ENCODE measurements around the gene RPLP2. TPM values are rescaled to one million over a fixed set of nuclear protein-coding genes. Genes with fewer than 3 reads are reported as not detected.

Gene RPLP2
- total RNA-seq, 1 experiment from 2014 or later, result 1,147 TPM

DNA sequence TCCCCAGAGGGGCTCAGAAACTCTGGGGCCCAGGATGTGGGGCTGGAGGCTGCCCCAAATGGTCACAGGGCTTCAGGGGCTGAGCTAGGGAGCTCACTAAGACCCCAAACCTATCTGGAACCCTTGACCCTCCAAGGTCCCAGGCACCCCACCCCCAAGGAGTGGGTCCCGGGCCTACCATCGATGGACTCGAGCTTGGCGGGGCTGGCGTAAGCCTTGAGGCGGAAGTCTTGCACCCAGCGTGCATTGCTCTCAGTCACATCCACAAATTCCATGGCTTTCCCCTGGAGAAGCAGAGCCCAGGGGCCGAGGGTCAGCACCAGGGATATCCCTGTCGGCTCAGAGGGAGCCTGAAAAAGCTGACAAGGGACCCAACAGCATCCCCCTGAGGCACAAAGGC is 35.9 kb upstream of the RPLP2 start:
- no peak for DNase-seq (ENCODE audit: low spot score)

DNA sequence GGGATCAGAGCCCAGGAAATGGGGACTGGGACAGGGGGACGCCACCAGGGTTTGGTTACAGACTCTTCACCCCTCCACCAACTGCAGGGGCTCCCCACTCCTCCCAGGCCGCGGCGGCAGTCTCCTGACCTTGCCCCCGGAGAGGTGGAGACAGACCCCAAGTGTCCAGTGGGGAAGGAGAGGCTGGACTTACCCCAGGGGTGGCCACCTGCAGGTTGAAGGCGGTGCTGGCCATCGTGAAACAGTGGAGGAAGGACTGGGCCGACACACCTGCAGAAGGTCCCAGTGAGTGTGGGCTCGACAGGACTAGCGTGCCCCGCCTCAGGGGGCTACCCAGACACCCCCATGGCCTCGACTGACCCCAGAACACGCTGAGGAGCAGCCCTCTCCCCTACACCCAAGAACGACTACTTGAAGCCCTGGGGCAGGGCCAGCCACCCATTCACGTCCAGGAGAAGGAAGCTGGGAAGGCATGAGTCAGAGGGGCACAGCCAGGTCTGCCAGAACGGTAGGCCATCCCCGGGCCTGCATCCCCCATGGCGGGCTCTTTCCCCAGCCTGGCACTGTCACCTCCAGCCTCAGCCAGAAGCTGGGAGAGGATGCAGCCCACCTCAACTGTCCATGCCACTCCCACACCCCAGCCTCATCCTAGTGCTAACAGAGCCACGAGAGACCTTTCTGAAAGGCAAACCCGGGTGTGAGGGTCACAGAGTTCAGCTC is 34.7 kb upstream of the RPLP2 start:
- DNase-seq (ENCODE audit: low spot score), result no peak

DNA sequence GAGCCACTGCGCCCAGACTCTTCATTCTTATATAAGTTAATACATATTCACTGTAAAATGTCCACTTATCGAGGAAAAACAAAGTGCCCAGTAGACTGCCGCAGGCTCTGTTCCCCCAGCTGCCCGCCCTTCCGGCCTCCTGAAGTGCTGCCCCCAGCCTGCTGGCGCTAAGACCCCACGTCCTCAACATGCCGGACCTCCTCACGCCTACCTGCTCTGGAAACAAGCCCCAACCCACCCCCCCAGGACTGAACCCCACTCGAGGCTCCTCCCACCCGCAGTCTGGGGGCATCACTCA is 33.6 kb upstream of the RPLP2 start:
- no peak for DNase-seq (ENCODE audit: low spot score)

DNA sequence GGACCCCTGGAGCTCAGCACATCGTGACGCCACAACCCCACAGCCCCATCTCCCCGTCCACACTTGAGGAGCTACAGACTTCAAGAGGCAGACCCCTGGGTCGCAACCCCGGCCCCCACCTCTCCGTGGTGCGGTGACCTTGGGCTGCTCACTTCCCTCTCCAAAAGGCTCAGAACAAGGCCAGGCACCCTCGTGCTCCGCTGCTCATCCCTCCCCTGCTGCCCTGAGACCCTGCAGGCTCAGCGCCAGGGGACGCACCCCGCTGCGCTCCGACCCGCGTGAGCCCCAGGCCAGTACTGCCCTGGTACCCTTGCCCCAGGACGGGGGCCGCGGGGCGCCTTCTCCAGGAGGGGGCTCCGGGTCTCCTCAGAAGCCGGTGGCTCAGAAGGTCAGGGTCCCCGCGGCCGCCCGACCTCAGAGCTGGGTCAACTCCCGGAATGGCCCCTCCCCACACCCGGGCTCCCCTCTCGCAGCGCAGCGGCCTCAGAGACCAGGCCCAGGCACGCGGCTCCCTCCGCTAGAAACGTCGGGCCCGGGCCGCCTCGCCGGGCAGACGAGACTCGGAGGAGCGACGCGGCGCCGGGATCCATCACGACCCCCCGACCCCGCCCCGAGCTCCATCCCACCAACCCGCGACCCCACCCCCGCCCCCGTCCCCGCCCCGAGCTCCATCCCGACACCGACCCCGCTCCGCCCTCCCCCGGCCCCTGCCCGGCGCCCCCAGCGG is 33.0 kb upstream of the RPLP2 start:
- no peak for DNase-seq (ENCODE audit: low spot score)

DNA sequence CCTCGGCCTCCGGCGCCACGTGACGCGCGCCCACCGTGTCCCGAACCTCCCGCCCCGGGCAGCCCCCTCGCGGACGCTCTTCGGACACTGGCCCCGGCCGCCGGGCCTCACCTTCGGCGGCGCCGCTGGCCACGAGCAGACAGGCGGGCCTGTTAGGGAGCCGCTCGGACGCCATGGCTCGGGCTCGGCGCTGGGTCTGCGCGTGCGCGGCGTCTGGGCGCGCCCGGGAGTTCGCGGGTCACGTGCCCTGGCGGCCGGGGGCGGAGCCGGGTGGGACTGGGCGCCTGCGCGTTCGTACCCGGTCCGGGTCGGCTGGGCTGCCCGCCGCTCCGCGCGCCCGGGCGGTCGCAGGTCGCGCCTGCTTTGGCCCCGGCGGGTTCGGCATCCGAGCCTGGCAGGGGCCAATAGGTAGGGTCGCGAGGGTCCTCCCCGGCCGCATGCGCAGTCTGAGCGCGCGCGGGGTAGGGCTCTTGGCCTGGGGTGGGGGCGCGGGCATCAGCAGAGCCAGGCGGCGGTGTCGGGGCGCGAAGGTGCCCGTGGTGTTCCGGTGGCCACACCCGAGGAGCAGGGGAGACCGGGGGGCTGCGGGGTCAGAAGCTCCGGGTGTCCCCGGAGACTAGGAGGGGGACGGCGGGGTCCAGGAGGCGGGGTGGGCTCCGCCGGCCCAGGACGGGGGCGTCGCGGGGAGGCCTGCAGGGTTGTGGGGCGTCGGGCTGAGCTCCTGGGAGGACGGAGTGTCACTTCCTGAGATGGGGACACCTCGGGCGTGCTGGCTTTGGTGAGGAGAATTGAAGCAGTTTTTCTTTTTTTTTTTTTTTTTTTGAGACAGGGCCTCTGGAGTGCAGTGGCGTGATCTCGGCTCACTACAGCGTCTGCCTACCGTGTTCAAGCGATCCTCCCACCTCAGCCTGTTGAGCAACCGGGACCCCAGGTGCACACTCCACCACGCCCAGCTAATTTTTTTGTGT is 32.2 kb upstream of the RPLP2 start, which contains the start of gene GATD1:
TSS of gene GATD1 (minus strand) at position 200 of the 968 bp plus-strand sequence. CDS start at position 175, 25 bp downstream.
- peak; percentile 79 for DNase-seq (ENCODE audit: low spot score)

DNA sequence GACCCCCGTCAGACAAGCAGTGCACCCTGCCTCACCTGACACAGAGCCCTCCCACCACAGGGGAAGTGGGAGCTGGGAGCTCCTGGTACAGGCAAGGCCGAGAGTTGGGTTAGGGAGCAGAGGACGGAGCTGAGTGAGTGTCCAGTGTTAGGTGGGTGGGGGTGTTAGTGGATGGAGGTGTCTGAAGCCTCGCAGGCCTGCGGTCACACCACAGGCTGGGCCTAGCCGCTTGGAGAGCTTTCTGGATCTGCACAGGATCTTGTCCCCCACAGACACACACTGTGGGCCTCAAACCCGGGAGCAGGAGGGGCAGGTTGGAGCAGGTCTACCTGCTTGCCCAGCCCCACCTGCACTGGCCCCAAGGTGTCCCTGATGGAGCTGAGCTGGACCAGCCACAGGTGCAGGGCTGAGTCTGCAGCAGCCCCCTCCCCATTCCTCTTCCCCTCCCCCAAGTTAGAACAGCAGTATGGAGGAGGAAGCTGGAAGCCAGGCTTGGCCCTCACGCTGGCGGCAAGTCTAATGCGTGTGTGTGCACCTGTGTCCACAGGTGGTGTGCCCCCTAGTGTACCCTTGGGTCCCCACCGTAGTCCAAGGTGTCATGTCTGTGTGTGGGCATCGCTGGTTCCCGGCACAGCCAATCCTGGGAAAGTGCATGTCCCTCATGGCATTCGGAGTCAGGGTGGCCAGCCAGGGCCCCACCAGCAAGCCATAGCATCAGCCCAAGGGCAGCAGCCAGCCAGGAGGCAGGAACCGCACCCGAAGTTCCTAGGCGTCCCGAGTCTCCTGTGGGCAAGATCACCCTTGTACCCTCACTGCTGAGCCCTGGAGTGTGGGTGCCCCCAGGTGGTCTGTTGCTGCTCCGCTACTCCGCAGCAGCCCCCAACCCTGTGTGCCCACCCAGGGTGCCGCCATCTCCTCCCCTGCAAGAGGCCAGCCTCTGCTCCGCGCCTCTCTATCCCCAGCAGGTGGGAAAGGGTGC is 30.5 kb upstream of the RPLP2 start:
- DNase-seq (ENCODE audit: low spot score), result no peak

DNA sequence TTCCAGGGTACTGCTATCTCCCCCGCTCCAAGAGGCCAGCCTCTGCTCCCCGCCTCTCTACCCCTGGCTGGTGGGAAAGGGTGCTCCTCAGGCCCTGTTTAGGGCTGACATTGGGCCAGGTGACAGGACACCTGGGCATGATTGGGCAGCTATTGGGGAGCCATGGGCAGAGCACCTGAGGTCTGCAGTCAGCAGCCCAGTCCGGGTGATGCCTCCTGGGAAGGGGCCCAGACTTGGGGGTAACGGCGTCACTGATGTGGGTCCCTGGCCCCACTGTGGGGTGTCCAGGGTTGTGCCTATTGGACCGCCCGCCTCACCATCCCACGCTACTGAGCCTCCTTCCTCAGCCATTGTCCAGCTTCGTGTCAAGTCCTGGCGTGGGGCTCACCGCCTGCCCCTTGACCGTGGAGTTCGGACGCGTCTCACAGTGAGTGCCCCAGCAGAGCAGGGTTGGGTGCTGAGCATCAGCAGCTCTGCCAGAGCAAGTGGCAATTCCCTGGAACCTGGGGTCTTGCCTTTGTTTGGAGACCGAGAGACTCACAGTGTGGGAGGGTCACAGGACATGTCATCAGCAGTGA is 29.7 kb upstream of the RPLP2 start:
- no peak for DNase-seq (ENCODE audit: low spot score)

DNA sequence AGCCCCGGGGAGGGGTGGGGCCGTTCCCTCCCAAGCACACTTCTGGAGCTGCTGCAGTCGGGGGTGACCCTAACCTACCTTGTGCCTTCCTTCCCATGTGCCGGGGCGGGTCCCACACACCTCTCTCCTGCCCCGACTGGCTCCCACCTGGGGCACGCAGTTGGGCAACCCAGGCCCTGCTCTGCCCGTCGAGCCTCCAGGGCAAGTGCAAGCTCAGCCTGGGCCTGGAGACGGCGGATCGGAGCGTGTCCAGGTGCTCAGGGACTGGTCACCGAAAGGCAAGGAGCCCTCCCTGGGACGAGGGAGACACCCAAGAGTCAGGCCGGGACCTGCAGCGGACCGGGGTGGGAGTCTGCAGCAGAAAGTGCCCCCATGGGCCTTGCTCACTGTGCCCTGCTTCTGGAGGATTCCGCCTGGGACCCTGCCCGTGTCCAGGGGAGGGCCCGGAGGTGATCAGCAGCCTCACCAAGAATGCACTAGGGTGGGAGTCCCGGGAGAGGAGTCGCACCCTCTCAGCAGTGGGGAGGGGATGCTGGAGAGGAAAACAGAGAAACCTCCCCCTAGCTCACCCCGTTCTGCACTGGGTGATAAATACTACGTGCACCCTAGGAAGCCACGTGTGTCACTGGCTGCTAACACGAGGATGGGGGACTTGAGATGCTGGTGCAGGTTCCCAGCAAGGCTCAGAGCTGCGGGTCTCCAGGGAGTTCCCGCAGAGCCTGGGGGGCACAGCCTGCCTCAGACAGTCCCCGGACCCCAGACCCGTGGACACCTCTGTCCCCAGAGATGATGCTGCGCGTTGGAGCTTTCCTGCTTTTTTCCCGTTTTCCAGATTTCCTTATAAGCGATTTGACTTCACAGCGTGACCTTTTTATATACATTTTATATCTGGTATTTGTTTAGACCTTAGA is 27.2 kb upstream of the RPLP2 start:
- no peak for DNase-seq (ENCODE audit: low spot score)

DNA sequence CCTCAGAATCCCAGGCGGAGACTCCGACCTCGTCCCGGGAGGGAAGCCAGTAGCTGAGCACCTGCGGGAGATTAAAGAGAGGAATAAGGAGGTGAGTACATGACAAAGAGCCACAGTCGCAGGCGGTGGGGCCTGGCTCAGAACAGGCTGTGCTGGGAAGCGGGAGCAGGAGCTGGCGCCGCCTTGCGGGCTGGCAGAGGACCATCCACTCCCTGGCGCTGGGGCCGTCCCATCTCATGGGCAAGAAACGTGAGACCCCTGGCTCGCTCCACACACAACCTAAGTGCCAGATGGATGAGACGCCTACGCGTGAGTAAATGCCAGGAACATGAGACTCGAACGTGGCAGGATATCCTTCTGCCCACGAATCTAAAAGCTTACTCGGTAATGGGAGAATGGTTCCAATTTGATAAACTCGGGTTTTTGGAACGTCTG is 26.2 kb upstream of the RPLP2 start:
- DNase-seq (ENCODE audit: low spot score), result no peak

DNA sequence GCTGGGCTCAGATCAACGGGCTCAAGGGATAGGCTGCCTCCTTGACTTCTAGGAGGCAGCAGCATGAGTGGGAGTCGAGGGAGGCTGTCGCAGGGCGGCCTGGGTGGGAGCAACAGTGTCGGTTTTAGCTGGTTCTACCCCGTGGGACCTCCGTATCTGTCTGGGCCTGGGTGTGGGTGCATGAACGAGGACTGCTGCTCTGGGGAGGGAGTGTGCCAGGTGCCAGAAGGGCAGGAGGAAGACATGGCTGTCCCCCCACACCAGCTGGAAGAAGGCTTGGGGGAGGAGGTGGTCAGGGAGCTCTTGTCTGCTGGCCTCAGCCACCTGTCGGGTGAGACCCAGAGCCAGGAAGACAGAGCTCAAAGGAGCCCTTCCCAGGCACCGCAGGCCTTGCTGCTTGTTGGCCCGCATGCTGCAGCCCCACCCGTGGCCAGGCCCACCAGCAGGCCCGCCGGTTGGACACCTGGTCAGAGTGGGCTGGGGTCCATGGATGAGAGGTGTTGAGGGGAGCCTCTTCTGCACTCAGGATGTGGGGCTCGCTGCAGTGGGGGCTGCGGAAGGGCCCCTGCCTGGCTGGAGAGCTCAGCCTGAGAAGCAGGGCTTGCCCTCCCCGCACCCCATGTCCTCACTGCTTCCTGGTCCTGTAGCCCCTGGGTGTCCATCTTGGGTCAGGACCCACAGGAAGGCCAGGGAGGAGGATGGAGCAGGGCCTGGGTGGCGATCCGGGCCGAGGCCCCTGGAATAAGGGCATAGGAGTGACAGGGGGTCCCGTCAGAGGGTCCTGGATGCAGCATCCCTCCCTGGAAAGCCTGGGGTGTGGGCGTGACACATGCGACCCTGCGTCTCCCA is 23.3 kb upstream of the RPLP2 start:
- no peak for DNase-seq (ENCODE audit: low spot score)

DNA sequence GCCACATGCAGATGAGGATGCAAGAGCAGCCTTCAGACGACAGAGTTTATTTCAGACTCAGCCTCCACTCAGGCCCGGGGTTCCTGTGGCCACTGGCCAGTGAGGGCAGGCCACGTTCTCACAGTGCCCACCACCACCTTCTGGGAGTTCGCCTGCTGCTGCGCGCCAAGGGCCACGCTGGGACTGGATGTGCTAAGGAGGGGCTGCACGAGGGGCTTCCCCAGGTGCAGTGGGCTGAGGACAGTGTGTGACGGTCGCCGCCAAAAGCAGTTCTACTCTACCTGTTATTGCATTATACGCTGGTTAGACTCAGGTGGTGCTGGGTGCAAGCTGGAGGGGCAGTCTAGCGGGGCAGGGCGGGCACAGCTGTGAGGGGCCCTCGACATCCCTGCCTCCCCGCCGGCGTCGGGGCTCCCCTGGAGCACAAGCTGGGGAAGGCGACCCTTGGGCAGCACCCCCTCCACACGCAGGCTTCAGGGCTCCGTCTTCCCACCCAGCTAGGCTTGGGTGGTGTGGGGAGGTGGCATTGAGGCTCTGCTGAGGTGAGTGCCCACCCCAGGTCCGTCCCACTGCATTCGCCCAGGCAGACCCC is 22.6 kb upstream of the RPLP2 start:
- DNase-seq (ENCODE audit: low spot score), result no peak

DNA sequence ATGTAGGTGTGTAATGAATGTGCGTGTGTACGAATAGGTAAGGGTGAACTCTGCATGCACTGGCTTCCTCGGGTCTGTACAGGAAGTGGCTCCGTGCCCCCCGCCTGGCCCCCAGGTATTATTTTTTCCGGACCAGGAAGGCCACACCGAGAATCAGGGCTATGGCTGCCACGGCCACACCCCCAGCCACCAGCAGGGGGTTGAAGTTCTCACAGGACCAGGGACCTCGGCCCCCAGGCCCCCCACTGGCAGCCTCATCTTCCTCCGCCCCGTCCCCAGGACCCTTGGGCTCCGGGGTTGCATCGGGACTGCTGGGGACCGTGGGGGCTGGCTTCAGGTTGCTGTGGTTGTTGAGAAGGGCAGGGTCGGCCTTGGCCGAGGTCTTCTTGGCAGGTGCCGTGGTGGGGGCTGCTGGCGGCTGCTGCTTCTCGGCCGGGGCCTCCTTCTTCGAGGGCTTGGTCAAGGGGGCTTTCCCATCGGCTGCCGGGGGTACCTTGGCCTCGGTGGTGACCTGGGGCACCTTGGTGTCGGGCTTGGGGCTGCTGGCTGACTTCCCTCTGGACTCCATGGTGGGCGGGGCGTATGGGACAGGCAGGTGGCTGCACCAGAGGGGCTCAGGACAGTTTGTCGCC is 21.6 kb upstream of the RPLP2 start:
- DNase-seq (ENCODE audit: low spot score), result no peak

DNA sequence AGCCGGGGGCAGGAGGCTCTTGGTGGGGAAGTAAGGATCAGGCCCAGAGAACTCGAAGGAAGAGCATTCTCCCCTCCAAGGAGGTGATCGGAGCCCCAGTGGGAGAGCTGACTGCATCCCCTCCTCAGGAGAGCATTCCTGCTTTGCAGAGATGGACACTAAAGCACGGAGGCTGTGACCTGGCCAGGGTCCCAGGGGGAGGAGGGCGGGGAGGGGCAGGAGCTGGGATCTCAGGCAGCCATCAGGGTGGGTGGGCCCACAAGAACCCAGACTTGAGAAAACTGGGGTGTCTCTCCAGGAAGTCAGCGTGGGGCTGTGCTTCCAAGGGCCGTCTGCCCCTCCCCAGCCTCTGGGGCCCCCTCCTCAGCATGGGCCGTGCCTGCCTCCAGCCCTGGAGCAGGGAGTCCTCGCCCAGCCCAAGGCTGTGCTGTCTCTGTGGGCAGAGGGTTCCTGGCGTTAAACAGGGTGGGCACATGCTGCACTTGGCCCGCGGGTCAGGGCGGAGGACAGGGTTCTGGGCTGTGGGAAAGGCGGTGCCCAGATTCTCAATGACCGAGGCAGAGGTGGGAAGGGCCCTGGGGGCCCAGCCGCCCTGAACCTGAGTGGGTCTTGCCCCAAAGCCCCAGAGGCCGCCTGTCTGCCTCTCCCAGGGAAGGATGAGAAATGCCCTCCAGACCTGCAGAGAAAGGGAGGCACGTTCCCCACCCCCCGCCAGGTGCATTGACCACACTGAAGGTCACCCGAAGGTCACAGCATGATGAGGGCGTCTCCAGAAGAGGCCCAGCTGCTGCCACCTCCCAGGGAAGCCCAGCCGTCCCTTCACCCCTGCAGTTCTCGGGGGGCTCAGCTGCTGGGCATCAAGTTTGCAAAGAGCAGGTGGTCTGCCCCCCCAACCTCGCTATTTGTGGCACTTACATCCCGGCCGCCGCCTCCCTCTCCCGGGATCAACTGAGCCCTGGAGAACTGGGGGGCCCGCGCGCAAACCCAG is 20.5 kb upstream of the RPLP2 start:
- DNase-seq (ENCODE audit: low spot score), result no peak

DNA sequence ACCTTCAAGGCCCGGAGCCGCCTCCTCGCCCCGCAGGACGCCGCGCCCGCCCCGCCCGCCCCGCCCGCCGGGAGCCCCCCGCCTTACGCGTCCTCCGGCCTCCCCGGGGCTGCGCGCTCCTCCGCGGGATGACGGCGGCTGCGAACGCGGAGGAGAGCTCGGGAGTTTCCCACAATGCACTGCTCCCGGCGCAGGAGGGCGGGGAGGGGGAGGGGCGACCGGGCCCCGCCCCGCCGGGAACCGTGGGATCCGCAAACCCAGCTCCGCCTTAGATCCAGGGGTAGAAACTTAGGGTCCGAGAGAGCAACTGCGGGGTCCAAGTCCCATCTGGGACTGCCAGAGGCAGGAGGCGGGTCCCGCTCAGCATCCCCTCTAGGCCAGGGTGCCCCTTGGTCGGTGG is 19.8 kb upstream of the RPLP2 start, which contains the start of gene CEND1:
TSS of gene CEND1 (minus strand) at position 148 of the 400 bp plus-strand sequence. CDS start 1,514 bp downstream, outside the sequence.
- no peak for DNase-seq (ENCODE audit: low spot score)

DNA sequence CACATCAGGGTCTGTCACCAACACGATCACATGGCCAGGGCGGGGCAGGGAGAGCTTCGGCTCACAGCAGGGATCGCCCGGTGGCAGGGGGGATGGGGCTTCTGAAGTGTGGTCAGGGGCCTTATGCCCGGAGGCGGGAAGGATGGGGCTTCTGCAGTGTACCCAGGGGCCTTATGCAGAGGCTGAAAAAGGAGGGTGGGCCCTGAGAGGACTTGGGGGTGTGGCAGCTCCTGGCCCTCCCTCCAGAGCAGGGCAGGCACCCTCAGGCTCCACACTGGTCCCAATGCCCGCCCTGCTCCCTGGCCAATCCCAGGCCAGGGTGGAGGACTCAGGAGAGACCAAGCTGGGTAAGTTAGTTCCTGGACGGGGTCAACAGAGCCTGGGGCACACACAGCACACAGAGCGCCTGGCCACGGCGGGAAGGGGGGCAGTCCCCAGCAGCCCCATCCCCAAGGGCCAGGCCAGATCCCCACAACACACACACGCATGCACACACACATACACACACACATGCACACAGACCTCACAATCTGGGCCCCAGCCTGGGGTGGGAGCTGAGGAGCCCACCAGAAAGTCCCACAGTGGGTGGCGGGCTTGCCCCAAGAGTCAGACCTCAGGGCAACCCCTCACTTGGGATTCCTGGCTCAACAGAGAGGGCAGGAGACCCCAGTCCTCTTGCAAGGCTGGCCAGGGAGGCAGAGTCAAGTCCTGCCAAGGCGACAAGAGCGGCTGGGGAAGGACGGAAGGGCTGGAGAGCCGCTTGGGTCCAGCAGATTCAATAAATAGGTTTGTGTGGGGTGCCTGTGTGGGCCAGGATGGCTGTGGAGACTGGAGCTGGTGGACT is 18.8 kb upstream of the RPLP2 start:
- DNase-seq (ENCODE audit: low spot score), result no peak

Measured in H4 (cell line).